ENCODE results near the gene ANK3.

The ANK3 gene

GRCh38 chr10:60042262-60042661 lies 347.4 kb downstream of the ANK3 start (continued):
- TF ChIP-seq PATZ1 (tag by site-specific recombination; IDR thresholded peaks at IDR 0.05) (no peak), ZNF561 (tag by site-specific recombination; IDR thresholded peaks at IDR 0.05; ENCODE audit: borderline replicate concordance) (no peak), ZNF266 (tag by site-specific recombination; IDR thresholded peaks at IDR 0.05; ENCODE audit: low read depth) (no peak), SETDB1 (IDR thresholded peaks at IDR 0.05; ENCODE audit: insufficient read length, low read length) (no peak), ZBTB17 (tag by site-specific recombination; IDR thresholded peaks at IDR 0.05) (no peak), TSHZ1 (tag by site-specific recombination; IDR thresholded peaks at IDR 0.05; ENCODE audit: borderline replicate concordance) (peak; percentile 89; the same call in 1 of the 2 replicates), ZNF626 (tag by site-specific recombination; IDR thresholded peaks at IDR 0.05) (no peak), GLIS1 (tag by site-specific recombination; IDR thresholded peaks at IDR 0.05) (no peak), ZNF510 (tag by site-specific recombination; IDR thresholded peaks at IDR 0.05; ENCODE audit: insufficient replicate concordance) (no peak), ZEB2 (tag by site-specific recombination; IDR thresholded peaks at IDR 0.05) (peak; percentile 76), ZBTB1 (tag by site-specific recombination; IDR thresholded peaks at IDR 0.05) (0 out of 2 replicates have a peak, but pooled peaks have one; percentile 7), ZNF555 (tag by site-specific recombination; conservative IDR thresholded peaks at IDR 0.05) (no peak), ZNF521 (tag by site-specific recombination; IDR thresholded peaks at IDR 0.05) (no peak), ZBTB20 (tag by site-specific recombination; IDR thresholded peaks at IDR 0.05) (no peak), ZNF629 (tag by site-specific recombination; IDR thresholded peaks at IDR 0.05) (peak; percentile 58)
- TF ChIP-seq, protein P1, sequence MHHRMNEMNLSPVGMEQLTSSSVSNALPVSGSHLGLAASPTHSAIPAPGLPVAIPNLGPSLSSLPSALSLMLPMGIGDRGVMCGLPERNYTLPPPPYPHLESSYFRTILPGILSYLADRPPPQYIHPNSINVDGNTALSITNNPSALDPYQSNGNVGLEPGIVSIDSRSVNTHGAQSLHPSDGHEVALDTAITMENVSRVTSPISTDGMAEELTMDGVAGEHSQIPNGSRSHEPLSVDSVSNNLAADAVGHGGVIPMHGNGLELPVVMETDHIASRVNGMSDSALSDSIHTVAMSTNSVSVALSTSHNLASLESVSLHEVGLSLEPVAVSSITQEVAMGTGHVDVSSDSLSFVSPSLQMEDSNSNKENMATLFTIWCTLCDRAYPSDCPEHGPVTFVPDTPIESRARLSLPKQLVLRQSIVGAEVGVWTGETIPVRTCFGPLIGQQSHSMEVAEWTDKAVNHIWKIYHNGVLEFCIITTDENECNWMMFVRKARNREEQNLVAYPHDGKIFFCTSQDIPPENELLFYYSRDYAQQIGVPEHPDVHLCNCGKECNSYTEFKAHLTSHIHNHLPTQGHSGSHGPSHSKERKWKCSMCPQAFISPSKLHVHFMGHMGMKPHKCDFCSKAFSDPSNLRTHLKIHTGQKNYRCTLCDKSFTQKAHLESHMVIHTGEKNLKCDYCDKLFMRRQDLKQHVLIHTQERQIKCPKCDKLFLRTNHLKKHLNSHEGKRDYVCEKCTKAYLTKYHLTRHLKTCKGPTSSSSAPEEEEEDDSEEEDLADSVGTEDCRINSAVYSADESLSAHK (tag by site-specific recombination; IDR thresholded peaks at IDR 0.05): peak; percentile 76

DNA sequence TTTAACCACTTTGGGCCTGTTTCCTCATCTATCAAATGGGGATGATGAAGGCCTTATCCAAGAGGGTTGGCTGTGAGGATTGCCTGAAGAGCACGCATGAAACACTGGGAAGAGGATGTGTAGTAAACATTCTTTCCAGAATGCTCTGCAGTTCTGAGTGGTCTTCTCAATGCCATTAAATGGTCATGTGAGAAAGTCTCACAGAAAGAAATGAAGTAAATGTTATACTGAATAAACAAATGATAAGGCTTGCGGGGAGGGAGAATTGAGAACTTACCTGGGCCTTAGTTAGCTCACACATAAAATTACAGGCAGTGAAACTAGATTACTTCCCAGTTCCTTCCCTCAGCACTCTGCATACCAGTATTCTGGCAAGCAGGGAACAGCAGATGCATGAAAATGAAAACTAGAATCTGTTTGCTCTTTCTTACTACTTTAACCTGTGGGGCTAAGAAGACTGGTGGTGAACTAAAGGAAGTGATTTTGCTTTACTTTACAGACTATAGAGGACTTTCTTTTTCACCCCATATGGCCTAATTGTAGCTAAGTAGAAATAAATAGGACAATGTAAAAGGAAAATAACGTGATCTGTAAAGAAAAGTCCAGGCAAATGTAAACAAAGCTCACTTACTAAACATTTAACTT lies 348.1 kb downstream of the ANK3 start:
- ChIA-PET POLR2A (no interaction called here), CTCF (interaction anchor here (1.1 to 1.3 kb wide), 3 partner anchors 8 to 240 kb away, joined by 3 read pairs; no protein-coding TSS in a partner anchor)
- H3K36me3 ChIP-seq (ENCODE audit: control insufficient read depth in 2 of 2, insufficient read depth in 1 of 2, low read length in 2 of 2): no peaks in the 10 kb centered on the region
- TF ChIP-seq ZNF19 (tag by site-specific recombination; IDR thresholded peaks at IDR 0.05; ENCODE audit: low read depth): no peak
- no peak for TF ChIP-seq ZNF174 (tag by site-specific recombination; IDR thresholded peaks at IDR 0.05)
- TF ChIP-seq ZNF335 (tag by site-specific recombination; conservative IDR thresholded peaks at IDR 0.05): peak; percentile 77
- peaks cover 10% of the 10 kb centered on the region; the same call in 1 of the 2 replicates for H3K4me1 ChIP-seq (ENCODE audit: control insufficient read depth, insufficient read depth, low read length)
- no peaks in the 10 kb centered on the region for H3K9me3 ChIP-seq (ENCODE audit: control insufficient read depth, insufficient read depth, low read depth, low read length)
- H3K4me3 ChIP-seq (ENCODE audit: low read depth, low read length): no peak overlapping the region
- H3K27ac ChIP-seq (ENCODE audit: extremely low read depth, low read depth, low read length): no peak overlapping the region
